Measurements from ENCODE around the gene CYP46A1.

Gene CYP46A1

GRCh38 chr14:99772371-99773283, 88.5 kb downstream of the CYP46A1 start:
- TF ChIP-seq SPI1 (IDR thresholded peaks at IDR 0.05; ENCODE audit: low read depth, low read length), result no peak
- TF ChIP-seq TAF1 (IDR thresholded peaks at IDR 0.05; ENCODE audit: low read depth, low read length), result no peak
- TF ChIP-seq POLR2AphosphoS5 (IDR thresholded peaks at IDR 0.05; ENCODE audit: low read depth, low read length), result no peak
- no peak for TF ChIP-seq PAX5 (IDR thresholded peaks at IDR 0.05; ENCODE audit: insufficient read depth, low read length, severe bottlenecking)
- no peak for TF ChIP-seq POU2F2 (IDR thresholded peaks at IDR 0.05; ENCODE audit: low read depth, low read length)
- TF ChIP-seq POLR2A (IDR thresholded peaks at IDR 0.05; ENCODE audit: low read depth, low read length), result no peak
- FAIRE-seq (no peak), DNase-seq (ENCODE audit: insufficient read length, low spot score) (no peak)

DNA sequence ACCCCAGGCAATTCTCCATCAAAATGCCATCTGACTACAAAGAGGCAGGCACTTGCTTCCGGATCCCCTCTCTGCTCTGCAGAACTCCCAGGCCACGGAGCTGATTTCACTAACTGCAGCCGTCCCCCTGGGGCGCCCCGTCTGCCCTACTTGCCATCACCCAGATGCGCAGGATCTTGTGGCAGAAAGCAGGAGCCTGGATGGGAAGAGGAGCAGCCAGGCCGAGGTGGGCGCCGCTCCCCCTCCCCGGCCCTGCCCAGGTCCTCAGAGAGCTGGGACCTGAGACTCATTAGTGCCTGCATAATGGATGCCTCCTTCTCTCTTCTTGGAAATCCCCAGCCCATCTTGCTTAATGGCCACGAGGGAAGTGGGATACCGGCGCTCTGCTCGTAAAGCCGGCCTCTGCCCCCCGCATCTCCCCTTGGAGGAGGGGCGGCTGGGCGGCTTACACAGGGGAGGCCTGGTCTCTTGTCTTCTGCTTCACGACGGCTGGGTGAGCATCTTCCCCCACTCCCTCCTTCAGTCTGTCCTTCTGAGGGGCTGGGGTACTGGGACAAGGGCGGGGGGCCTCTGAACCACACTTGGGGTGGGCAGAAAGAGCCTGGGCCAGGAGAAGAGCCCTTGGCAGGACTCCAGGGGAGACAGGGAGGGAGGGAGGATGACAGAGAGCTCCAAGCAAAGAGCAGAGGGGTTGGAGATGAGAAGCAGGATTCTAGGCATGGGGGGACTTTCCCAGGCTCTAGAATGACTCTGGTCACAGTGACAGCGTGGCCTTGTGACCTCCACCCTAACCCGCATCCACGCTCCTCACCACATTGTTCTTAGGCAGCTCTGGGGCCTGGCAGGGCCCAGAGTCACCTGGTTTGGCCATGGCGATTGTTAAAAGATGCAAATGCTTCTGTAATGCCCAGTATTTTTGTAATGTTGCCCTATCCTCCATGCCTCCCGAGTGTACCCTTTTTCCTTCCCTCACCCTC, 89.7 kb downstream of the CYP46A1 start:
- TF ChIP-seq POLR2AphosphoS5 (IDR thresholded peaks at IDR 0.05; ENCODE audit: low read depth, low read length), result no peak
- TF ChIP-seq POLR2A (IDR thresholded peaks at IDR 0.05; ENCODE audit: low read depth, low read length), result no peak
- TF ChIP-seq POU2F2 (IDR thresholded peaks at IDR 0.05; ENCODE audit: low read depth, low read length), result no peak
- FAIRE-seq (no peak), DNase-seq (ENCODE audit: insufficient read length, low spot score) (no peak)

DNA sequence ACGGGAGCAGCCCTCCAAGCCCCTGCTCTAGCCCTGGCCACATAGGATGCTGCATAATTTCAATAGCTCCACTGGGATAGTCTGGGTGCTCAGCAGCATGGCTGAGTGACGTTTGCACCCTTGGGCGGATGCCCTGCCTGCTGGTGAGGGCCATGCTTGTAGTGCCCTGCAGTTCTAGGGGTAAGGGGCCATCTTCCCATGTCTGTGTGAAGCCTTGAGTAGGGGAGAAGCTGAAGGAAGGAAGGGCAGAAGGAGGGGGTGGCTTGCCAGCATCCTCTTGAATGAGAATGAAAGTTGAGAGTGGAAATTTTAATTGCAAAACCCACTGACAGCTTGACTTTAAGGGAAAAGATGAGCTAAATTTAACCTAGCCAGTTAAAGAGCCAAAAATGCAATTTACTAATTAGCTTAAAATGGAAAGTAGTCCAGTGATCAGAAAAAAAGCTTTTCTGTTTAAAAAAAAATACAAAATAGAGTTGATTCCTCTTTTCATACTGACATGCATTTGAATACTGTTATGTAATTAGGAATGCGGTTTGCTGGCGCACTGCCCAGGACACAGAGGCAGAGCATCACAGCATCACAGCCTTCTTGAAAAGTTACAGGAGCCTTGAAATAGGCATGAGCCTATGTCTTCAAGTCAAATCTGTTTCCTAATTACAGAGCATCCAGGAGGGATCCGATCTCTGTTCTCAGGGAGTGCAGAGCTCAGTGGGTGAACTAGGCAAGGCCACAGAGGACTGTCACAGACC, 90.6 kb downstream of the CYP46A1 start:
- DNase-seq (ENCODE audit: insufficient read length, low spot score) (no peak), FAIRE-seq (no peak)
- no peak for TF ChIP-seq POLR2AphosphoS5 (IDR thresholded peaks at IDR 0.05; ENCODE audit: low read depth, low read length)
- no peak for TF ChIP-seq TAF1 (IDR thresholded peaks at IDR 0.05; ENCODE audit: low read depth, low read length)
- no peak for TF ChIP-seq POU2F2 (IDR thresholded peaks at IDR 0.05; ENCODE audit: low read depth, low read length)
- no peak for TF ChIP-seq SPI1 (IDR thresholded peaks at IDR 0.05; ENCODE audit: low read depth, low read length)
- no peak for TF ChIP-seq POLR2A (IDR thresholded peaks at IDR 0.05; ENCODE audit: low read depth, low read length)
- TF ChIP-seq PAX5 (IDR thresholded peaks at IDR 0.05; ENCODE audit: insufficient read depth, low read length, severe bottlenecking), result no peak

DNA sequence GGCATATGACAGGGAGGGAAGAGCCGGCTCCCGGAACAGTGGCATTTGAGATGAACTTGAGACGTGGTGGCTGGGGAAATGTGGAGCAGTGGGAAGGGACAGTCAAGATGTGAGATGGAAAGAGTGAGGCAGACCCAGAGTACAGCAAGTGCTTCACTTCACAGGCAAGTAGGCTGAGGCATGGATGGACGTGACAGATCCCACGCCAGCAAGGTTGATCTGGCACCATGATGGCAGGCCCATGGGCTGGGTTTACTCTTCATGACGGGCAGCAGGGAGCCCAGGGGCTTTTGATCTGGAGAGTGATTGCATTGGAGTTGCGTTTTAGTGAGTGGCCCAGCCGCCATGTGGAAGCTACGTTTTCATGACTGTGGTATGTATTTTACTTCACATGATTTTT, 91.3 kb downstream of the CYP46A1 start:
- TF ChIP-seq POU2F2 (IDR thresholded peaks at IDR 0.05; ENCODE audit: low read depth, low read length) (no peak), SPI1 (IDR thresholded peaks at IDR 0.05; ENCODE audit: low read depth, low read length) (no peak), POLR2A (IDR thresholded peaks at IDR 0.05; ENCODE audit: low read depth, low read length) (no peak), PAX5 (IDR thresholded peaks at IDR 0.05; ENCODE audit: insufficient read depth, low read length, severe bottlenecking) (no peak), POLR2AphosphoS5 (IDR thresholded peaks at IDR 0.05; ENCODE audit: low read depth, low read length) (no peak), TAF1 (IDR thresholded peaks at IDR 0.05; ENCODE audit: low read depth, low read length) (no peak)
- DNase-seq (ENCODE audit: insufficient read length, low spot score), result no peak
- no peak for FAIRE-seq
